PC-9 (cell line): ENCODE results near the gene MEAF6.
"Not testable (repeated sequence)": the region's sequence is repeated elsewhere in the genome, so short reads cannot be mapped to it uniquely, and the experiment has no call there.

Experiments
- EZH2 ChIP-seq: fragments of 200-600 bp; sonication (generic); IDR thresholded peaks from 2 replicates; pipeline ENCODE4 v1.8.0; 2017; ENCODE audit warnings: antibody characterized with exemption, low read depth
- TF ChIP-seq, protein P1 (sequence below): fragments of 200-600 bp; sonication (generic); conservative IDR thresholded peaks from 2 replicates; pipeline ENCODE4 v1.6.1; 2017; ENCODE audit warnings: mixed run types, antibody characterized with exemption, mild to moderate bottlenecking, moderate library complexity

DNA sequence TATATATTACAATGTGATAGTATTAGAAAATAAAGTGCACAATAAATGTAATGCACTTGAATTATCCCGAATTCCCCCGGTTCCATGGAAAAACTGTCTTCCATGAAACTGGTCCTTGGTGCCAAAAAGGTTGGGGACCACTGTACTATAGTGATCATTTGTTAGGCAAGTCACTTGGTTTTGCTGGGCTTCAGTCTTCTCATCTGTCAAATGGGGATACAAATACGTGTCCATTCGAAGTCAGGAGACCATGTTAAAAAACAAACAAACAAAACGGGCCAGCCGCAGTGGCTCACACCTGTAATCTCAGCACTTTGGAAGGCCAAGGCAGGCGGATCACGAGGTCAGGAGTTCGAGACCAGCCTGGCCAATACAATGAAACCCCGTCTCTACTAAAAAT lies 24.6 kb upstream of the MEAF6 start:
- TF ChIP-seq, protein P1, sequence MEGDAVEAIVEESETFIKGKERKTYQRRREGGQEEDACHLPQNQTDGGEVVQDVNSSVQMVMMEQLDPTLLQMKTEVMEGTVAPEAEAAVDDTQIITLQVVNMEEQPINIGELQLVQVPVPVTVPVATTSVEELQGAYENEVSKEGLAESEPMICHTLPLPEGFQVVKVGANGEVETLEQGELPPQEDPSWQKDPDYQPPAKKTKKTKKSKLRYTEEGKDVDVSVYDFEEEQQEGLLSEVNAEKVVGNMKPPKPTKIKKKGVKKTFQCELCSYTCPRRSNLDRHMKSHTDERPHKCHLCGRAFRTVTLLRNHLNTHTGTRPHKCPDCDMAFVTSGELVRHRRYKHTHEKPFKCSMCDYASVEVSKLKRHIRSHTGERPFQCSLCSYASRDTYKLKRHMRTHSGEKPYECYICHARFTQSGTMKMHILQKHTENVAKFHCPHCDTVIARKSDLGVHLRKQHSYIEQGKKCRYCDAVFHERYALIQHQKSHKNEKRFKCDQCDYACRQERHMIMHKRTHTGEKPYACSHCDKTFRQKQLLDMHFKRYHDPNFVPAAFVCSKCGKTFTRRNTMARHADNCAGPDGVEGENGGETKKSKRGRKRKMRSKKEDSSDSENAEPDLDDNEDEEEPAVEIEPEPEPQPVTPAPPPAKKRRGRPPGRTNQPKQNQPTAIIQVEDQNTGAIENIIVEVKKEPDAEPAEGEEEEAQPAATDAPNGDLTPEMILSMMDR: not testable (repeated sequence)
- TF ChIP-seq EZH2: not testable (repeated sequence)
